ENCODE measurements around the gene RAB25. TPM values are rescaled to one million over a fixed set of nuclear protein-coding genes. Genes with fewer than 3 reads are reported as not detected.

RAB25 gene
- total RNA-seq, 4 donors from 2014 or later: not detected

- peak; percentile 85 to 89 for TF ChIP-seq EP300 (IDR thresholded peaks at IDR 0.05)
- peak in 1 of 5 experiments; percentile 10 for TF ChIP-seq CTCF (IDR thresholded peaks at IDR 0.05)
- peak in 1 of 2 donors; percentile 46 for TF ChIP-seq POLR2A (IDR thresholded peaks at IDR 0.05)
- DNase-seq (ENCODE audit: low spot score in 2 of 2): peak; percentile 73 to 87
- Histone ChIP-seq H3K27me3 (no peaks in the 10 kb centered on the region), H3K9me3 (no peaks in the 10 kb centered on the region), H3K36me3 (peaks cover 0 to 41% (median 0%) of the 10 kb centered on the region in 3 donors), H3K4me3 (peak within 1 kb of the TSS; percentile 72 to 95 (median 86)), H3K4me1 (peaks cover 0 to 29% (median 11%) of the 10 kb centered on the region in 4 donors), H3K27ac (peak within 1 kb of the TSS; percentile 60 to 98 (median 93))
- 0 to 1% methylated on average over 40 to 44 of the region's 45 CpGs for WGBS, 2 donors
Measured at GRCh38 chr1:156020293-156021092, 40.5 kb upstream of the RAB25 start, which contains the start of gene SSR2. SSR2 (minus strand) TSS chr1:156020951; CDS start chr1:156020167, 784 bp downstream.

- DNase-seq (ENCODE audit: low spot score in 2 of 2): no peak
- Histone ChIP-seq H3K4me3 (peak overlapping the region; percentile 72 to 95 (median 86)), H3K9me3 (no peaks in the 10 kb centered on the region), H3K27ac (peak overlapping the region in 3 of 4 donors; percentile 90 to 98 (median 96)), H3K36me3 (peaks cover 0 to 35% (median 0%) of the 10 kb centered on the region in 3 donors), H3K4me1 (peaks cover 0 to 29% (median 11%) of the 10 kb centered on the region in 4 donors), H3K27me3 (no peaks in the 10 kb centered on the region)
- no peak for TF ChIP-seq POLR2A (IDR thresholded peaks at IDR 0.05)
- TF ChIP-seq CTCF (IDR thresholded peaks at IDR 0.05): no peak
- TF ChIP-seq EP300 (IDR thresholded peaks at IDR 0.05): no peak
- 3% methylated on average over 4 of the region's 4 CpGs for WGBS, 2 donors
Measured at GRCh38 chr1:156021093-156021428, 39.9 kb upstream of the RAB25 start.

DNA sequence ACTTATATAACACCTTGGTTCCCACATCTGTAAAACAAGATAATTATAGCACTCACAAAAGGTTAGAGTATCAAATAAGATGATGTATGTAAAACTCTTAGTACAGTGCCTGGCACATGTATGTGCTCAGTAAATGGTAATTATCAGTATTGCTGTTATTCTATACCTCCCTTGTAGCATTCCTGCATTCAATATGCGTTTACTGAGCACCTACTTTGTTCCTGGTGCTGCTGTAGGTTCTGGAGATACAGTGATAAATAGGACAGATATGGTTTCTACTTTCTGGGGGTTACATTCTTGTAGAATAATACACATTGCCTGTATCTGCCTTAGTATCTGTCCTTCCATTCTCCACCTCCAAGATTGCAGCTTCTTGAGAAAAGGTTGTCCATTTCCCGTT lies 39.0 kb upstream of the RAB25 start:
- Histone ChIP-seq H3K36me3 (peaks cover 0 to 26% (median 0%) of the 10 kb centered on the region in 3 donors), H3K9me3 (no peaks in the 10 kb centered on the region), H3K27ac (no peak overlapping the region), H3K4me3 (no peak overlapping the region), H3K27me3 (no peaks in the 10 kb centered on the region), H3K4me1 (peaks cover 0 to 29% (median 11%) of the 10 kb centered on the region in 4 donors)
- TF ChIP-seq CTCF (IDR thresholded peaks at IDR 0.05) (no peak), EP300 (IDR thresholded peaks at IDR 0.05) (no peak), POLR2A (IDR thresholded peaks at IDR 0.05) (no peak)
- WGBS, 2 donors: 71 to 74% methylated on average over 2 of the region's 2 CpGs
- no peak for DNase-seq (ENCODE audit: low spot score in 2 of 2)

- DNase-seq (ENCODE audit: low spot score in 2 of 2): no peak
- Histone ChIP-seq H3K9me3 (no peaks in the 10 kb centered on the region), H3K36me3 (peaks cover 0 to under 1% (median 0%) of the 10 kb centered on the region in 3 donors), H3K27ac (no peak overlapping the region), H3K4me3 (no peak overlapping the region), H3K4me1 (peaks cover 0 to 10% (median 7%) of the 10 kb centered on the region in 4 donors), H3K27me3 (no peaks in the 10 kb centered on the region)
- WGBS, 2 donors: 75 to 81% methylated on average over 5 of the region's 5 CpGs
- TF ChIP-seq CTCF (IDR thresholded peaks at IDR 0.05) (no peak), POLR2A (IDR thresholded peaks at IDR 0.05) (no peak), EP300 (IDR thresholded peaks at IDR 0.05) (no peak)
Measured at GRCh38 chr1:156024801-156025200, 36.2 kb upstream of the RAB25 start.

DNA sequence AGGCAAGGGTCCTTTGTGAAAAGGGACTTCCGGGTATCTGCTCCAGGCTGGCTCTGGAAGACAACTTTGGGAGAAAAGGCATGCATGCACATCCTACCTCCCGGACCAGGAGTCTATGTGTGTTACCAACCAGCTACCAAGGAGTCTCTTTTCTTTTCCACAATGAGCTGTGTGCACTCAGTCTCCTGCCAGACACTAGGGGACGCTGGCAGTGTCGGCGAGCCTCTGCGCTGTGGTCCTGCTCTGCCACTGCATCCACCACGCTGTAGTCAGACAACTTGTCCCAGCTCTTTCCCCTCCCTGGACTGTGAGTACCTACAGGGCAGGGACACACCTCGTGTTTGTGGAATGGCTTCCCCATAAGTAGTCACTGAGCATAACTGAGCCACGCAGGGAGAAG lies 35.1 kb upstream of the RAB25 start:
- 10% methylated on average over 9 of the region's 9 CpGs for WGBS, 2 donors
- H3K9me3 ChIP-seq: no peaks in the 10 kb centered on the region
- peaks cover 0 to 6% (median 2%) of the 10 kb centered on the region in 4 donors for H3K4me1 ChIP-seq
- no peak overlapping the region for H3K4me3 ChIP-seq
- no peaks in the 10 kb centered on the region for H3K27me3 ChIP-seq
- H3K36me3 ChIP-seq: no peaks in the 10 kb centered on the region
- no peak for DNase-seq (ENCODE audit: low spot score in 2 of 2)
- TF ChIP-seq CTCF (IDR thresholded peaks at IDR 0.05) (peak in 3 of 5 experiments; percentile 16 to 43 (median 17)), POLR2A (IDR thresholded peaks at IDR 0.05) (no peak), EP300 (IDR thresholded peaks at IDR 0.05) (no peak)
- no peak overlapping the region for H3K27ac ChIP-seq

Data from tibial nerve (tissue), 4 donors.